Activated naive CD4-positive, alpha-beta T cell treated with anti-CD3 and anti-CD28 coated beads, Interleukin-2, amount 50 U/mL, for 24 hours (primary cell): ENCODE measurements around the gene KRT31.
"Not testable (repeated sequence)": the region's sequence is repeated elsewhere in the genome, so short reads cannot be mapped to it uniquely, and the experiment has no call there.

Experiments
- H3K27ac Mint-ChIP-seq: one replicate; pipeline ENCODE4 v1.8.0; 2021; ENCODE audit warnings: mild to moderate bottlenecking, mixed read lengths
- H3K27me3 Mint-ChIP-seq: one replicate; pipeline ENCODE4 v1.8.0; 2021; ENCODE audit warnings: mixed read lengths
- H3K36me3 Mint-ChIP-seq: one replicate; pipeline ENCODE4 v1.8.0; 2021; ENCODE audit warnings: mixed read lengths
- H3K4me1 Mint-ChIP-seq: one replicate; pipeline ENCODE4 v1.8.0; 2021; ENCODE audit warnings: mixed read lengths
- H3K4me3 Mint-ChIP-seq: one replicate; pipeline ENCODE4 v1.8.0; 2021; ENCODE audit warnings: mild to moderate bottlenecking, mixed read lengths
- H3K9me3 Mint-ChIP-seq: one replicate; pipeline ENCODE4 v1.8.0; 2021; ENCODE audit warnings: mixed read lengths

Gene KRT31

GRCh38 chr17:41396996-41397660 is at the start of gene KRT31:
Gene KRT31, minus strand, starts transcription at chr17:41397608. Its CDS starts 69 bp downstream, at chr17:41397539.
- no peaks in the 10 kb centered on the region for H3K9me3 Mint-ChIP-seq
- peaks cover 10% of the 10 kb centered on the region for H3K4me1 Mint-ChIP-seq
- no peak within 1 kb of the TSS for H3K27ac Mint-ChIP-seq
- no peak within 1 kb of the TSS for H3K4me3 Mint-ChIP-seq
- peaks cover 1% of the 10 kb centered on the region for H3K27me3 Mint-ChIP-seq
- H3K36me3 Mint-ChIP-seq, result no peaks in the 10 kb centered on the region

- no peaks in the 10 kb centered on the region for H3K4me1 Mint-ChIP-seq
- H3K27ac Mint-ChIP-seq, result no peak overlapping the region
- H3K27me3 Mint-ChIP-seq, result no peaks in the 10 kb centered on the region
- no peak overlapping the region for H3K4me3 Mint-ChIP-seq
- no peaks in the 10 kb centered on the region for H3K36me3 Mint-ChIP-seq
- no peaks in the 10 kb centered on the region for H3K9me3 Mint-ChIP-seq
Observed at GRCh38 chr17:41446806-41447205, 49.4 kb upstream of the KRT31 start.

- H3K27me3 Mint-ChIP-seq, result no peaks in the 10 kb centered on the region
- no peaks in the 10 kb centered on the region for H3K9me3 Mint-ChIP-seq
- H3K4me1 Mint-ChIP-seq, result no peaks in the 10 kb centered on the region
- H3K27ac Mint-ChIP-seq, result no peak overlapping the region
- H3K4me3 Mint-ChIP-seq, result no peak overlapping the region
- no peaks in the 10 kb centered on the region for H3K36me3 Mint-ChIP-seq
Observed at GRCh38 chr17:41444640-41445039, 47.2 kb upstream of the KRT31 start.

- Mint-ChIP-seq H3K27me3 (no peaks in the 10 kb centered on the region), H3K4me1 (no peaks in the 10 kb centered on the region), H3K36me3 (no peaks in the 10 kb centered on the region), H3K4me3 (no peak overlapping the region), H3K9me3 (no peaks in the 10 kb centered on the region), H3K27ac (no peak overlapping the region)
Observed at GRCh38 chr17:41444186-41444585, 46.8 kb upstream of the KRT31 start.

GRCh38 chr17:41442739-41443138 is 45.3 kb upstream of the KRT31 start:
- H3K4me3 Mint-ChIP-seq, result no peak overlapping the region
- H3K27ac Mint-ChIP-seq, result no peak overlapping the region
- no peaks in the 10 kb centered on the region for H3K4me1 Mint-ChIP-seq
- no peaks in the 10 kb centered on the region for H3K9me3 Mint-ChIP-seq
- no peaks in the 10 kb centered on the region for H3K27me3 Mint-ChIP-seq
- H3K36me3 Mint-ChIP-seq, result no peaks in the 10 kb centered on the region

GRCh38 chr17:41440531-41441033 is 43.2 kb upstream of the KRT31 start, which contains the start of gene KRT38:
Gene KRT38, minus strand, starts transcription at chr17:41440983. Its CDS starts 62 bp downstream, at chr17:41440921.
- Mint-ChIP-seq H3K4me3 (no peak within 1 kb of the TSS), H3K9me3 (no peaks in the 10 kb centered on the region), H3K27ac (no peak within 1 kb of the TSS), H3K4me1 (no peaks in the 10 kb centered on the region), H3K27me3 (no peaks in the 10 kb centered on the region), H3K36me3 (no peaks in the 10 kb centered on the region)

- Mint-ChIP-seq H3K27ac (no peak overlapping the region), H3K36me3 (no peaks in the 10 kb centered on the region), H3K27me3 (no peaks in the 10 kb centered on the region), H3K4me1 (peaks cover 6% of the 10 kb centered on the region), H3K4me3 (no peak overlapping the region), H3K9me3 (no peaks in the 10 kb centered on the region)
Observed at GRCh38 chr17:41439375-41439774, 42.0 kb upstream of the KRT31 start.

- H3K9me3 Mint-ChIP-seq, result no peaks in the 10 kb centered on the region
- peaks cover 7% of the 10 kb centered on the region for H3K4me1 Mint-ChIP-seq
- H3K4me3 Mint-ChIP-seq, result no peak overlapping the region
- H3K36me3 Mint-ChIP-seq, result no peaks in the 10 kb centered on the region
- H3K27ac Mint-ChIP-seq, result no peak overlapping the region
- H3K27me3 Mint-ChIP-seq, result no peaks in the 10 kb centered on the region
Observed at GRCh38 chr17:41437769-41438168, 40.4 kb upstream of the KRT31 start.

- Mint-ChIP-seq H3K36me3 (no peaks in the 10 kb centered on the region), H3K4me3 (no peak overlapping the region), H3K4me1 (peaks cover 7% of the 10 kb centered on the region), H3K9me3 (no peaks in the 10 kb centered on the region), H3K27ac (no peak overlapping the region), H3K27me3 (no peaks in the 10 kb centered on the region)
Observed at GRCh38 chr17:41437254-41437653, 39.8 kb upstream of the KRT31 start.

- Mint-ChIP-seq H3K36me3 (no peaks in the 10 kb centered on the region), H3K9me3 (no peaks in the 10 kb centered on the region), H3K4me1 (peaks cover 7% of the 10 kb centered on the region), H3K27ac (peak overlapping the region; percentile 57), H3K27me3 (peaks cover 3% of the 10 kb centered on the region), H3K4me3 (no peak overlapping the region)
Observed at GRCh38 chr17:41434415-41434814, 37.0 kb upstream of the KRT31 start.

- Mint-ChIP-seq H3K36me3 (no peaks in the 10 kb centered on the region), H3K4me3 (no peak overlapping the region), H3K4me1 (peaks cover 7% of the 10 kb centered on the region), H3K9me3 (no peaks in the 10 kb centered on the region), H3K27ac (no peak overlapping the region), H3K27me3 (peaks cover 3% of the 10 kb centered on the region)
Observed at GRCh38 chr17:41434005-41434404, 36.6 kb upstream of the KRT31 start.

- peaks cover 7% of the 10 kb centered on the region for H3K4me1 Mint-ChIP-seq
- H3K27me3 Mint-ChIP-seq, result peaks cover 3% of the 10 kb centered on the region
Observed at GRCh38 chr17:41433586-41433985, 36.2 kb upstream of the KRT31 start.

GRCh38 chr17:41430376-41430775 is 33.0 kb upstream of the KRT31 start:
- not testable (repeated sequence) for H3K27me3 Mint-ChIP-seq, H3K4me3 Mint-ChIP-seq, H3K4me1 Mint-ChIP-seq, H3K9me3 Mint-ChIP-seq, H3K27ac Mint-ChIP-seq, H3K36me3 Mint-ChIP-seq

More at GRCh38 chr17:41433586-41433985, 36.2 kb upstream of the KRT31 start:
- Mint-ChIP-seq H3K27ac (no peak overlapping the region), H3K9me3 (no peaks in the 10 kb centered on the region), H3K36me3 (no peaks in the 10 kb centered on the region), H3K4me3 (no peak overlapping the region)

- no peak overlapping the region for H3K4me3 Mint-ChIP-seq
- H3K4me1 Mint-ChIP-seq, result peaks cover 4% of the 10 kb centered on the region
- no peaks in the 10 kb centered on the region for H3K36me3 Mint-ChIP-seq
- no peaks in the 10 kb centered on the region for H3K9me3 Mint-ChIP-seq
- H3K27me3 Mint-ChIP-seq, result peaks cover 3% of the 10 kb centered on the region
- H3K27ac Mint-ChIP-seq, result no peak overlapping the region
Observed at GRCh38 chr17:41429667-41430066, 32.3 kb upstream of the KRT31 start.

GRCh38 chr17:41428591-41429291 is 31.3 kb upstream of the KRT31 start:
- no peak overlapping the region for H3K4me3 Mint-ChIP-seq
- no peaks in the 10 kb centered on the region for H3K4me1 Mint-ChIP-seq
- peaks cover 3% of the 10 kb centered on the region for H3K27me3 Mint-ChIP-seq
- no peaks in the 10 kb centered on the region for H3K36me3 Mint-ChIP-seq
- H3K9me3 Mint-ChIP-seq, result no peaks in the 10 kb centered on the region
- H3K27ac Mint-ChIP-seq, result no peak overlapping the region

GRCh38 chr17:41424111-41424635 is 26.8 kb upstream of the KRT31 start, which contains the start of gene KRT37:
Gene KRT37, minus strand, starts transcription at chr17:41424585. Its CDS starts 62 bp downstream, at chr17:41424523.
- Mint-ChIP-seq H3K9me3 (no peaks in the 10 kb centered on the region), H3K36me3 (no peaks in the 10 kb centered on the region), H3K4me3 (no peak within 1 kb of the TSS), H3K27ac (no peak within 1 kb of the TSS), H3K27me3 (no peaks in the 10 kb centered on the region), H3K4me1 (no peaks in the 10 kb centered on the region)
